Measurements from ENCODE around the gene NCAM1.

The NCAM1 gene

GRCh38 chr11:113201054-113201818 is 240.0 kb downstream of the NCAM1 start:
- TF ChIP-seq CTCF (IDR thresholded peaks at IDR 0.05) = no peak

GRCh38 chr11:113202431-113202830 is 241.2 kb downstream of the NCAM1 start:
- no peak for TF ChIP-seq CTCF (IDR thresholded peaks at IDR 0.05)

- no peak for TF ChIP-seq CTCF (IDR thresholded peaks at IDR 0.05)
Measured at GRCh38 chr11:113203141-113203753, 242.0 kb downstream of the NCAM1 start.

- TF ChIP-seq CTCF (IDR thresholded peaks at IDR 0.05) = no peak
Measured at GRCh38 chr11:113204280-113204679, 243.1 kb downstream of the NCAM1 start.

- no peak for TF ChIP-seq CTCF (IDR thresholded peaks at IDR 0.05)
Measured at GRCh38 chr11:113213549-113213948, 252.3 kb downstream of the NCAM1 start.

- no peak for TF ChIP-seq CTCF (IDR thresholded peaks at IDR 0.05)
Measured at GRCh38 chr11:113222241-113222640, 261.0 kb downstream of the NCAM1 start.

- TF ChIP-seq CTCF (IDR thresholded peaks at IDR 0.05) = no peak
Measured at GRCh38 chr11:113234888-113235287, 273.7 kb downstream of the NCAM1 start.
